Measurements from ENCODE around the gene OR7G3. TPM values are rescaled to one million over a fixed set of nuclear protein-coding genes. Genes with fewer than 3 reads are reported as not detected.

Gene OR7G3
- total and polyA plus RNA-seq, 2 of the 8 experiments (the other 6 are each of a cell fraction or from before 2014, with no cell fraction given) = not detected

GRCh38 chr19:9140159-9140874 is 13.6 kb upstream of the OR7G3 start, which contains the start of gene ZNF317 (continued):
- peak; percentile 87 to 98 for TF ChIP-seq POLR2A (IDR thresholded peaks at IDR 0.05; ENCODE audit: control extremely low read depth in 1 of 2, low read depth in 2 of 2, low read length in 2 of 2)
- no peak for TF ChIP-seq NANOG (IDR thresholded peaks at IDR 0.05; ENCODE audit: insufficient read depth, low read depth, low read length, poor library complexity, severe bottlenecking)
- peak; percentile 80; the same call in 1 of the 2 replicates for TF ChIP-seq RBBP5 (IDR thresholded peaks at IDR 0.05; ENCODE audit: borderline replicate concordance, low read depth, low read length)
- TF ChIP-seq HDAC6 (IDR thresholded peaks at IDR 0.05; ENCODE audit: low read depth, low read length) = no peak
- TF ChIP-seq USF2 (IDR thresholded peaks at IDR 0.05; ENCODE audit: low read length) = peak; percentile 4; the same call in 1 of the 2 replicates
- TF ChIP-seq CHD2 (IDR thresholded peaks at IDR 0.05; ENCODE audit: low read length) = peak; percentile 98

Data from H1 (cell line).